Measurements from ENCODE around the gene LDB3.

Gene LDB3

GRCh38 chr10:86699991-86700840, 31.9 kb downstream of the LDB3 start:
- Histone ChIP-seq H3K79me2 (ENCODE audit: insufficient read depth, low read length) (no peaks in the 10 kb centered on the region), H3K9ac (ENCODE audit: low read depth, low read length) (no peak overlapping the region), H4K20me1 (ENCODE audit: insufficient read depth, low read length) (no peaks in the 10 kb centered on the region), H2AFZ (ENCODE audit: low read depth, low read length) (no peak overlapping the region), H3K4me1 (ENCODE audit: insufficient read depth, low read length) (no peaks in the 10 kb centered on the region), H3K9me3 (ENCODE audit: insufficient read depth, low read length, severe bottlenecking) (no peaks in the 10 kb centered on the region), H3K4me3 (ENCODE audit: low read depth in 1 of 2, low read length in 2 of 2) (no peak overlapping the region), H3K27me3 (ENCODE audit: insufficient read depth, low read length, poor library complexity) (peaks cover 9% of the 10 kb centered on the region), H3K27ac (ENCODE audit: low read length) (no peak overlapping the region), H3K36me3 (ENCODE audit: insufficient read depth, low read length) (no peaks in the 10 kb centered on the region), H3K4me2 (ENCODE audit: insufficient read depth, low read length) (no peak overlapping the region)
- DNase-seq (no peak), ATAC-seq (ENCODE audit: insufficient read depth, low read depth) (no peak)
- TF ChIP-seq EZH2 (IDR thresholded peaks at IDR 0.05; ENCODE audit: borderline replicate concordance, low read depth, low read length, severe bottlenecking) (no peak), CTCF (IDR thresholded peaks at IDR 0.05; ENCODE audit: borderline replicate concordance, extremely low read depth, low read length, poor library complexity, severe bottlenecking) (no peak)

- Histone ChIP-seq H3K4me2 (ENCODE audit: insufficient read depth, low read length) (no peak overlapping the region), H2AFZ (ENCODE audit: low read depth, low read length) (no peak overlapping the region), H3K9ac (ENCODE audit: low read depth, low read length) (no peak overlapping the region), H3K9me3 (ENCODE audit: insufficient read depth, low read length, severe bottlenecking) (no peaks in the 10 kb centered on the region), H3K79me2 (ENCODE audit: insufficient read depth, low read length) (no peaks in the 10 kb centered on the region), H4K20me1 (ENCODE audit: insufficient read depth, low read length) (no peaks in the 10 kb centered on the region), H3K4me1 (ENCODE audit: insufficient read depth, low read length) (no peaks in the 10 kb centered on the region), H3K4me3 (ENCODE audit: low read depth in 1 of 2, low read length in 2 of 2) (no peak overlapping the region), H3K27me3 (ENCODE audit: insufficient read depth, low read length, poor library complexity) (peaks cover 4% of the 10 kb centered on the region), H3K36me3 (ENCODE audit: insufficient read depth, low read length) (no peaks in the 10 kb centered on the region), H3K27ac (ENCODE audit: low read length) (no peak overlapping the region)
- DNase-seq = no peak
- TF ChIP-seq CTCF (IDR thresholded peaks at IDR 0.05; ENCODE audit: borderline replicate concordance, extremely low read depth, low read length, poor library complexity, severe bottlenecking) (no peak), EZH2 (IDR thresholded peaks at IDR 0.05; ENCODE audit: borderline replicate concordance, low read depth, low read length, severe bottlenecking) (no peak)
- no peak for ATAC-seq (ENCODE audit: insufficient read depth, low read depth)
Measured at GRCh38 chr10:86700851-86701617, 32.7 kb downstream of the LDB3 start.

GRCh38 chr10:86703176-86703575, 34.9 kb downstream of the LDB3 start:
- Histone ChIP-seq H4K20me1 (ENCODE audit: insufficient read depth, low read length) (no peaks in the 10 kb centered on the region), H3K36me3 (ENCODE audit: insufficient read depth, low read length) (no peaks in the 10 kb centered on the region), H3K4me3 (ENCODE audit: low read depth in 1 of 2, low read length in 2 of 2) (no peak overlapping the region), H3K4me1 (ENCODE audit: insufficient read depth, low read length) (no peaks in the 10 kb centered on the region), H2AFZ (ENCODE audit: low read depth, low read length) (no peak overlapping the region), H3K79me2 (ENCODE audit: insufficient read depth, low read length) (no peaks in the 10 kb centered on the region), H3K27ac (ENCODE audit: low read length) (no peak overlapping the region), H3K27me3 (ENCODE audit: insufficient read depth, low read length, poor library complexity) (no peaks in the 10 kb centered on the region), H3K9me3 (ENCODE audit: insufficient read depth, low read length, severe bottlenecking) (no peaks in the 10 kb centered on the region), H3K4me2 (ENCODE audit: insufficient read depth, low read length) (no peak overlapping the region), H3K9ac (ENCODE audit: low read depth, low read length) (no peak overlapping the region)
- no peak for DNase-seq
- ATAC-seq (ENCODE audit: insufficient read depth, low read depth) = no peak
- TF ChIP-seq CTCF (IDR thresholded peaks at IDR 0.05; ENCODE audit: borderline replicate concordance, extremely low read depth, low read length, poor library complexity, severe bottlenecking) (no peak), EZH2 (IDR thresholded peaks at IDR 0.05; ENCODE audit: borderline replicate concordance, low read depth, low read length, severe bottlenecking) (no peak)
